ENCODE results near the gene SYNE1. TPM values are rescaled to one million over a fixed set of nuclear protein-coding genes. Genes with fewer than 3 reads are reported as not detected.
"Not testable (repeated sequence)": the region's sequence is repeated elsewhere in the genome, so short reads cannot be mapped to it uniquely, and the experiment has no call there.

Gene SYNE1
- total RNA-seq, 2 experiments from 2014 or later, result 29.5 to 35.1 TPM

DNA sequence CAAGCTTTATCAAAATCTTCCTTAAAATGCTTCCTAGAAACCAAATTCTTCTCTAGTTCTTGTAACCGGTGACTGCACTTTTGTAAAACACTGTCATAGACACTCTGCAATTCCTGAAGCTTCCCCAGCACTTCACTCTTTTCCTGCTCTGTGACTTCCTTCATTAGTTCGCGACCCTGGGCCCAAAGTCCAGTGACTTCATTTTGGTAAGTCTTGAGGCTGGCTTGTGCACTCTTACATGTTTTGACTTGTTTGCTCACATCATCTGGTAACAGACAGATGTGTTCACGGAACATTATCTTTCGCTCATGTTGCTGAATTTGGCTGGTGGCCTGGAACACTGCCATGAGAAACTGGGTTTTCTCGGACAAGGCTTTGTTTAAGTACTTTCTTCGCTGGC is 306.2 kb downstream of the SYNE1 start:
- TF ChIP-seq, protein P1, sequence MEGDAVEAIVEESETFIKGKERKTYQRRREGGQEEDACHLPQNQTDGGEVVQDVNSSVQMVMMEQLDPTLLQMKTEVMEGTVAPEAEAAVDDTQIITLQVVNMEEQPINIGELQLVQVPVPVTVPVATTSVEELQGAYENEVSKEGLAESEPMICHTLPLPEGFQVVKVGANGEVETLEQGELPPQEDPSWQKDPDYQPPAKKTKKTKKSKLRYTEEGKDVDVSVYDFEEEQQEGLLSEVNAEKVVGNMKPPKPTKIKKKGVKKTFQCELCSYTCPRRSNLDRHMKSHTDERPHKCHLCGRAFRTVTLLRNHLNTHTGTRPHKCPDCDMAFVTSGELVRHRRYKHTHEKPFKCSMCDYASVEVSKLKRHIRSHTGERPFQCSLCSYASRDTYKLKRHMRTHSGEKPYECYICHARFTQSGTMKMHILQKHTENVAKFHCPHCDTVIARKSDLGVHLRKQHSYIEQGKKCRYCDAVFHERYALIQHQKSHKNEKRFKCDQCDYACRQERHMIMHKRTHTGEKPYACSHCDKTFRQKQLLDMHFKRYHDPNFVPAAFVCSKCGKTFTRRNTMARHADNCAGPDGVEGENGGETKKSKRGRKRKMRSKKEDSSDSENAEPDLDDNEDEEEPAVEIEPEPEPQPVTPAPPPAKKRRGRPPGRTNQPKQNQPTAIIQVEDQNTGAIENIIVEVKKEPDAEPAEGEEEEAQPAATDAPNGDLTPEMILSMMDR (IDR thresholded peaks at IDR 0.05), result no peak
- Mint-ChIP-seq H3K4me1 (ENCODE audit: low read depth) (no peaks in the 10 kb centered on the region), H3K4me3 (no peak overlapping the region), H3K27ac (no peak overlapping the region), H3K27me3 (no peaks in the 10 kb centered on the region), H3K9me3 (no peaks in the 10 kb centered on the region), H3K36me3 (ENCODE audit: low read depth) (no peaks in the 10 kb centered on the region)
- no peak for DNase-seq
- ATAC-seq, result no peak
- intact Hi-C loops (cut with micrococcal nuclease), result no loop called here
- ChIA-PET CTCF (interaction anchor here (0.9 kb wide), 1 partner anchor 20 kb away, joined by 3 read pairs; no protein-coding TSS in a partner anchor), POLR2A (no interaction called here)

DNA sequence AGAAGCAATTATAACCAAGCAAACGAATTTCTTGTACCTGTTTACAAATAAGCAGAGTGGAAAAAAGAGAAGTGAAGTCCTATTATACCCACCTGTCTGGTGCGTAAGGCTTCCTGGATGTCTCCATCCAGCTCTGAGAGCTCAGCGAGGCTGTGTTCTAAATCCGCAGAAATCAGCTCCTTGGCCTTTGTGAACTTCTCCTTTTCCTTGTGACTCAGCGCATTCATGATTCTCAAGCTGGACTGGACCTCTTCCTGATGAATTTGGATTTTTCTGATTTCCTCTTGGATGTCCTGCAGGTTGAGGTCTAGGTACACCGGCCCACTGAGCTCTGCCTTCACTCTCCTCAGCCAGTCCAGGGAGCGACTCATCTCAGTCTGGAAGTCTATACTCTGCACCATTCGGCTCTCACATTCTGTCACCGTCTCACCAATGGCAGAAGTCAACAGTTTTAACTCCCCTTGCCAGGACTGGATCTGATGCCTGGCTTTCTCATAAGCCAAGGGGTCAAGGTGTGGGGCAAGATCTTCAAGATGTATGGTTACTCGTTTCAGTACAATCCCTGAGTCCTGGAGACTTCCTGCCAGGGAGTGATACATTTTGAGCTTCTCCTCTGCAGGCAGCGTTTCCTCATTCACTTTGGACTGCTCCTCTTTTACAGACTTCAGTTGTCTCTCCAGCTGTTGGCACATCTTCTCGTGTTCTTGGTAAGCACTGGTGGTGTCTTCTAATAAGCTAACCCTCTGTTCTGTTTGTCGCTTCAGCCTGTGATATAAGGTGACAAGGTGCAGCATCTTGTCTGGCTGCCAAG is 307.3 kb downstream of the SYNE1 start:
- Mint-ChIP-seq H3K27me3 (no peaks in the 10 kb centered on the region), H3K27ac (no peak overlapping the region), H3K4me1 (ENCODE audit: low read depth) (no peaks in the 10 kb centered on the region), H3K4me3 (no peak overlapping the region), H3K9me3 (no peaks in the 10 kb centered on the region), H3K36me3 (ENCODE audit: low read depth) (no peaks in the 10 kb centered on the region)
- intact Hi-C loops (cut with micrococcal nuclease), result no loop called here
- DNase-seq (no peak), ATAC-seq (no peak)
- ChIA-PET CTCF (interaction anchor here (0.7 to 1.4 kb wide), 4 partner anchors 9 to 29 kb away, joined by 3 to 5 read pairs (median 4); no protein-coding TSS in a partner anchor), POLR2A (no interaction called here)
- TF ChIP-seq, protein P1 (IDR thresholded peaks at IDR 0.05), result no peak

DNA sequence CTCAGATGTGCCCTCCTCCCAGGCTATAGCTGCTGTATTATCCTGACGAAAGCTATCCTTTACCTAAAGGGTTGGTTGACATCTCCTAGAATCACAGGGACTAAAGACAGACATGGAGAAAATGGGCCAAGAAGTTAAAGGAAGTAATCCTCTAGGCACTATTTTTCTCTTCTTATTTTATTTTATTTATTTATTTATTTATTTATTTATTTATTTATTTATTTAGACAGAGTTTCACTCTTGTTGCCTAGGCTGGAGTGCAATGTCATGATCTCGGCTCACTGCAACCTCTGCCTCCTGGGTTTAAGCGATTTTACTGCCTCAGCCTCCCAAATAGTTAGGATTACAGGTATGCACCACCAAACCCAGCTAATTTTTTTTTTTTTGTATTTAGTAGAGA is 309.0 kb downstream of the SYNE1 start:
- ChIA-PET POLR2A (interaction anchor here (0.6 kb wide), 1 partner anchor 902 kb away, joined by 3 read pairs; no protein-coding TSS in a partner anchor), CTCF (interaction anchor here (0.9 to 1.5 kb wide), 3 partner anchors 10 to 29 kb away, joined by 3 to 6 read pairs (median 3); no protein-coding TSS in a partner anchor)
- H3K27me3 Mint-ChIP-seq; H3K27ac Mint-ChIP-seq; intact Hi-C loops (cut with micrococcal nuclease); H3K9me3 Mint-ChIP-seq; ATAC-seq; H3K36me3 Mint-ChIP-seq (ENCODE audit: low read depth); H3K4me3 Mint-ChIP-seq; DNase-seq; H3K4me1 Mint-ChIP-seq (ENCODE audit: low read depth): not testable (repeated sequence)

DNA sequence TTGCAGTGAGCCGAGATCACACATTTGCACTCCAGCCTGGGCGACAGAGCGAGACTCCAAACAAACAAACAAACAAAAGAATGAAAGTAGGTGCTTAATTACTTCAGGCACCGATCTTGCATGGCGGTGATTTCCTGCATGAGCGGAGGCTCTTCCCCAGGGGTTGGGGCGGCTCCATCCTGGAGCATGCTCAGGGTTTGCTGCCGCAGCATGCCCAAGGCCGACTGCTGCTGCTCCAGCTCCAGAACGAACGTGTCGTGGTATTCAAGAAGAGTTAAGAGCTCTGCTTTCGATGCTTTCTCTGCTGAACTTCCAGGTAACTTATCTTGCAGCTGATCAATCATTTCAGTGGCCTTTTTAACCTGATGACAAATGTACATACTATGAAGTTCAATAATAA is 313.8 kb downstream of the SYNE1 start:
- intact Hi-C loops (cut with micrococcal nuclease), result no loop called here

DNA sequence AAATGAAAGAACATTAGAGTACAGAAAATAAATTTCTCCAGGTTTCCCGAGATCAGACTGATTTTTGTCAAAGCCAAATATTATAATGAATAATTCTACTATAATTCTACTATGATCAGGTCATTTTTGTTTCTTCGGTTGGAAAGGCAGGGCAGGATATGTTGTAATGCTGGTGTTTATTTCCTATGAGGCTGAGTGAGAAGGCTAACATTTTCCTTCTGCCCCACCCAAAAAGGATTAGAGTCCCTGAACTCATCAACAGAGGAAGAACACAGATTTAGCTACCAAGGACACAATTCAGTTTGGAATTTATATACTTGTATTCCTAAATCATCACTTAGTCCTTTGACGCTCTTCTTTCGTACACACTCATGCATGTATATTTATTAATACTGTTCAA is 318.9 kb downstream of the SYNE1 start:
- ChIA-PET CTCF (interaction anchor here (0.8 to 6.5 kb wide), 2 partner anchors 12 to 20 kb away, joined by 3 to 45 read pairs; no protein-coding TSS in a partner anchor), POLR2A (no interaction called here)
- no peaks in the 10 kb centered on the region for H3K27me3 Mint-ChIP-seq
- TF ChIP-seq, protein P1 (IDR thresholded peaks at IDR 0.05), result no peak
- DNase-seq (no peak), ATAC-seq (no peak)
- no peak overlapping the region for H3K27ac Mint-ChIP-seq
- intact Hi-C loops (cut with micrococcal nuclease), result no loop called here
- H3K4me1 Mint-ChIP-seq (ENCODE audit: low read depth), result peaks cover 4% of the 10 kb centered on the region
- H3K36me3 Mint-ChIP-seq (ENCODE audit: low read depth), result no peaks in the 10 kb centered on the region
- no peaks in the 10 kb centered on the region for H3K9me3 Mint-ChIP-seq
- no peak overlapping the region for H3K4me3 Mint-ChIP-seq

More for the DNA sequence above, 313.8 kb downstream of the SYNE1 start:
- ATAC-seq (no peak), DNase-seq (no peak)
- Mint-ChIP-seq H3K4me1 (ENCODE audit: low read depth) (no peaks in the 10 kb centered on the region), H3K27me3 (no peaks in the 10 kb centered on the region), H3K9me3 (no peaks in the 10 kb centered on the region), H3K36me3 (ENCODE audit: low read depth) (no peaks in the 10 kb centered on the region), H3K27ac (no peak overlapping the region), H3K4me3 (no peak overlapping the region)
- TF ChIP-seq, protein P1 (IDR thresholded peaks at IDR 0.05), result no peak
- ChIA-PET POLR2A (no interaction called here), CTCF (interaction anchor here (1.4 to 3.4 kb wide), 2 partner anchors 8 to 15 kb away, joined by 4 to 20 read pairs; no protein-coding TSS in a partner anchor)

All from activated CD8-positive, alpha-beta T cell treated with anti-CD3 and anti-CD28 coated beads for 36 hours (primary cell).